WI38 (cell line): ENCODE results near the gene CCDC122.

Source experiments
- H3K4me3 ChIP-seq: 2 replicates; pipeline ENCODE4 v1.5.1; 2011; ENCODE audit warnings: low read depth, mild to moderate bottlenecking, control low read depth, low read length
- CTCF ChIP-seq: IDR thresholded peaks from 2 replicates; pipeline ENCODE4 v1.5.1; 2012; ENCODE audit warnings: low read depth, mild to moderate bottlenecking, control low read depth, low read length

Gene CCDC122

GRCh38 chr13:43878892-43879754 lies at the start of gene CCDC122:
Gene CCDC122, minus strand, starts transcription at chr13:43879740. Its CDS starts 10,364 bp downstream, at chr13:43869376.
- TF ChIP-seq CTCF: no peak
- H3K4me3 ChIP-seq: peak within 1 kb of the TSS; percentile 78

GRCh38 chr13:43924549-43925245 lies 45.2 kb upstream of the CCDC122 start:
- H3K4me3 ChIP-seq: no peak overlapping the region
- no peak for TF ChIP-seq CTCF

GRCh38 chr13:43920965-43921674 lies 41.6 kb upstream of the CCDC122 start:
- no peak overlapping the region for H3K4me3 ChIP-seq

GRCh38 chr13:43918636-43919035 lies 39.1 kb upstream of the CCDC122 start:
- no peak for TF ChIP-seq CTCF

More at GRCh38 chr13:43920965-43921674, 41.6 kb upstream of the CCDC122 start:
- no peak for TF ChIP-seq CTCF

GRCh38 chr13:43916828-43917227 lies 37.3 kb upstream of the CCDC122 start:
- no peak for TF ChIP-seq CTCF
- H3K4me3 ChIP-seq: no peak overlapping the region

More at GRCh38 chr13:43918636-43919035, 39.1 kb upstream of the CCDC122 start:
- no peak overlapping the region for H3K4me3 ChIP-seq

- no peak for TF ChIP-seq CTCF
- H3K4me3 ChIP-seq: no peak overlapping the region
These were observed 35.9 kb upstream of the CCDC122 start for GRCh38 chr13:43915451-43915850.
